ENCODE results near the gene GRAMD1C.

GRCh38 chr3:113910966-113911365 is 72.4 kb downstream of the GRAMD1C start:
- TF ChIP-seq CEBPB (IDR thresholded peaks at IDR 0.05) (no peak), EP300 (IDR thresholded peaks at IDR 0.05; ENCODE audit: borderline replicate concordance) (no peak), MAX (IDR thresholded peaks at IDR 0.05) (no peak), TEAD4 (IDR thresholded peaks at IDR 0.05) (no peak), YY1 (IDR thresholded peaks at IDR 0.05; ENCODE audit: low read depth) (no peak), USF1 (IDR thresholded peaks at IDR 0.05) (no peak)

Measured in Ishikawa (cell line).